ENCODE measurements around the gene KIAA0825.

DNA sequence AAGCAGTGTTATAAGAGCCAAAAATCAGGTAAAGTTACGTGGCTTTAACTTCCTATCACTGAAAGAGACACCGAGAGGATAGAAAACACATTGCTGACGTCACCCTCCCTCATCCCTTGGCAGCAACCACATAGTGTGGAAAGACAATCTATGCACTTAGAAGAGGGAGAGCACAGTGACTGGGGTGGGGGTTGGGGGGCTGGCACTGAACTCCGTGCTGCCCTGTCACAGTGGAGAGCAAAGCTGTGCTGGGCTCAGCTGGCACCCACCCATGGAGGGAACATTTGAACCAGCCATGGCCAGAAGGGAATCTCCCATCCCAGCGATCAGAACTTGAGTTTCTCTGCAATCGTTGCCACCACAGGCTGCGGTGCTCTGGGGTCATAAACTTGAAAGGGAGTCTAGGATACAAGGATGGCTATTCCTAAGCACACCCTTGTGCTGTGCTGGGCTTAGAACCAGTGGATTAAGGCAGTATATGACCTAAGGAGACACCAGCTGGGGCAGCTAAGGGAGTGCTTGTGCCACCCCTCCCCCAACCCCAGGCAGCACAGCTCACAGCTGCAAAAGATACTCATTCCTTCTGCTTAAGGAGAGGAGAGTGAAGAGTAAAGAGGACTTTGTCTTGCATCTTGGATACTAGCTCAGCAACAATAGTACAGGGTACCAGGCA is 73.4 kb downstream of the KIAA0825 start:
- TF ChIP-seq, protein P1, sequence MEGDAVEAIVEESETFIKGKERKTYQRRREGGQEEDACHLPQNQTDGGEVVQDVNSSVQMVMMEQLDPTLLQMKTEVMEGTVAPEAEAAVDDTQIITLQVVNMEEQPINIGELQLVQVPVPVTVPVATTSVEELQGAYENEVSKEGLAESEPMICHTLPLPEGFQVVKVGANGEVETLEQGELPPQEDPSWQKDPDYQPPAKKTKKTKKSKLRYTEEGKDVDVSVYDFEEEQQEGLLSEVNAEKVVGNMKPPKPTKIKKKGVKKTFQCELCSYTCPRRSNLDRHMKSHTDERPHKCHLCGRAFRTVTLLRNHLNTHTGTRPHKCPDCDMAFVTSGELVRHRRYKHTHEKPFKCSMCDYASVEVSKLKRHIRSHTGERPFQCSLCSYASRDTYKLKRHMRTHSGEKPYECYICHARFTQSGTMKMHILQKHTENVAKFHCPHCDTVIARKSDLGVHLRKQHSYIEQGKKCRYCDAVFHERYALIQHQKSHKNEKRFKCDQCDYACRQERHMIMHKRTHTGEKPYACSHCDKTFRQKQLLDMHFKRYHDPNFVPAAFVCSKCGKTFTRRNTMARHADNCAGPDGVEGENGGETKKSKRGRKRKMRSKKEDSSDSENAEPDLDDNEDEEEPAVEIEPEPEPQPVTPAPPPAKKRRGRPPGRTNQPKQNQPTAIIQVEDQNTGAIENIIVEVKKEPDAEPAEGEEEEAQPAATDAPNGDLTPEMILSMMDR (conservative IDR thresholded peaks at IDR 0.05 in 1 of 2, IDR thresholded peaks at IDR 0.05 in 1 of 2; ENCODE audit: low read depth in 1 of 2, low read length in 2 of 2) = no peak
- no peak for TF ChIP-seq EZH2 (IDR thresholded peaks at IDR 0.05; ENCODE audit: low read length, missing control alignments)

All from fibroblast of lung (primary cell).